ENCODE measurements around the gene TMEM192.
"Not testable (repeated sequence)": the region's sequence is repeated elsewhere in the genome, so short reads cannot be mapped to it uniquely, and the experiment has no call there.

The TMEM192 gene

GRCh38 chr4:165112368-165113121 lies at the start of gene TMEM192:
Gene TMEM192 (minus strand): TSS chr4:165112860. CDS start chr4:165112773, 87 bp downstream.
- peak; percentile 75 for DNase-seq

GRCh38 chr4:165158762-165159161 lies 46.1 kb upstream of the TMEM192 start:
- DNase-seq, result no peak

- DNase-seq, result no peak
Measured at GRCh38 chr4:165156906-165157305, 44.2 kb upstream of the TMEM192 start.

GRCh38 chr4:165154482-165154881 lies 41.8 kb upstream of the TMEM192 start:
- DNase-seq, result no peak

- no peak for DNase-seq
Measured at GRCh38 chr4:165152527-165152926, 39.9 kb upstream of the TMEM192 start.

- no peak for DNase-seq
Measured at GRCh38 chr4:165151734-165152133, 39.1 kb upstream of the TMEM192 start.

- DNase-seq, result no peak
Measured at GRCh38 chr4:165150545-165150944, 37.9 kb upstream of the TMEM192 start.

GRCh38 chr4:165138843-165139242 lies 26.2 kb upstream of the TMEM192 start:
- DNase-seq, result no peak

GRCh38 chr4:165137205-165137604 lies 24.5 kb upstream of the TMEM192 start:
- no peak for DNase-seq

- DNase-seq, result no peak
Measured at GRCh38 chr4:165136529-165136928, 23.9 kb upstream of the TMEM192 start.

GRCh38 chr4:165133150-165133549 lies 20.5 kb upstream of the TMEM192 start:
- no peak for DNase-seq

GRCh38 chr4:165131247-165131832 lies 18.7 kb upstream of the TMEM192 start:
- peak; percentile 24 for DNase-seq

- DNase-seq, result no peak
Measured at GRCh38 chr4:165129924-165130323, 17.3 kb upstream of the TMEM192 start.

GRCh38 chr4:165125869-165126499 lies 13.3 kb upstream of the TMEM192 start:
- DNase-seq, result not testable (repeated sequence)

- no peak for DNase-seq
Measured at GRCh38 chr4:165124488-165124887, 11.8 kb upstream of the TMEM192 start.

- no peak for DNase-seq
Measured at GRCh38 chr4:165118256-165118909, 5.7 kb upstream of the TMEM192 start.

GRCh38 chr4:165115301-165115700 lies 2.6 kb upstream of the TMEM192 start:
- DNase-seq, result no peak

- DNase-seq, result no peak
Measured at GRCh38 chr4:165111906-165112367, 723 bp downstream of the TMEM192 start.

GRCh38 chr4:165106518-165106917 lies 6.1 kb downstream of the TMEM192 start:
- no peak for DNase-seq

- DNase-seq, result no peak
Measured at GRCh38 chr4:165101641-165102040, 11.0 kb downstream of the TMEM192 start.

- DNase-seq, result no peak
Measured at GRCh38 chr4:165096776-165097175, 15.9 kb downstream of the TMEM192 start.

- no peak for DNase-seq
Measured at GRCh38 chr4:165095291-165095690, 17.4 kb downstream of the TMEM192 start.

- DNase-seq, result no peak
Measured at GRCh38 chr4:165094873-165095272, 17.8 kb downstream of the TMEM192 start.

Data from NCI-H1105 (cell line).